Liver (tissue), 9 donors: ENCODE measurements around the gene AP4E1. TPM values are rescaled to one million over a fixed set of nuclear protein-coding genes. Genes with fewer than 3 reads are reported as not detected.

ENCODE experiments used
- DNase-seq: peaks from one replicate; pipeline ENCODE4 v3.0.0-alpha.2; 2017; ENCODE audit warnings: low spot score
- H3K27ac ChIP-seq, 2 donors: one replicate each; pipeline ENCODE4 v1.7.0; 2013; ENCODE audit warnings: inconsistent platforms in 2 of 2, low read length in 2 of 2, control low read depth in 1 of 2, low read depth in 1 of 2, mild to moderate bottlenecking in 1 of 2
- H3K27me3 ChIP-seq, 4 donors: one replicate each; pipeline versions ENCODE4 v1.6.1 to v1.7.0; 2013; ENCODE audit warnings: low read length in 3 of 4, inconsistent platforms in 1 of 4, mild to moderate bottlenecking in 1 of 4, moderate library complexity in 1 of 4; ENCODE audit not compliant: control insufficient read depth in 4 of 4, insufficient read depth in 4 of 4
- H3K36me3 ChIP-seq, 4 donors: one replicate each; pipeline versions ENCODE4 v1.6.1 to v1.7.0; 2013; ENCODE audit warnings: low read length in 3 of 4, mild to moderate bottlenecking in 3 of 4, low read depth in 1 of 4, moderate library complexity in 1 of 4; ENCODE audit not compliant: control insufficient read depth in 4 of 4, insufficient read depth in 3 of 4
- H3K4me1 ChIP-seq, 4 donors: one replicate each; pipeline versions ENCODE4 v1.6.1 to v1.7.0; 2013; ENCODE audit warnings: low read length in 3 of 4, mild to moderate bottlenecking in 3 of 4, moderate library complexity in 1 of 4; ENCODE audit not compliant: control insufficient read depth in 4 of 4, insufficient read depth in 4 of 4
- H3K4me3 ChIP-seq, 3 donors: one replicate each; pipeline versions ENCODE4 v1.6.1 to v1.7.0; 2013; ENCODE audit warnings: low read length in 3 of 3, control low read depth in 1 of 3, low read depth in 1 of 3, mild to moderate bottlenecking in 1 of 3
- H3K9ac ChIP-seq, 2 donors: one replicate each; pipeline ENCODE4 v1.7.0; 2013; ENCODE audit warnings: low read length in 2 of 2, mild to moderate bottlenecking in 2 of 2, moderate library complexity in 2 of 2, control low read depth in 1 of 2, low read depth in 1 of 2
- H3K9me3 ChIP-seq, 4 donors: one replicate each; pipeline versions ENCODE4 v1.6.1 to v1.7.0; 2013; ENCODE audit warnings: low read length in 3 of 4; ENCODE audit not compliant: control insufficient read depth in 4 of 4
- ATF3 ChIP-seq: IDR thresholded peaks from 2 replicates; pipeline ENCODE4 v1.6.1; 2016; ENCODE audit warnings: antibody characterized with exemption
- EGR1 ChIP-seq, 2 donors: IDR thresholded peaks; 2 replicates each; pipeline ENCODE4 v1.6.1; 2016 to 2018; ENCODE audit warnings: antibody characterized with exemption in 2 of 2, low read depth in 2 of 2
- FOXA1 ChIP-seq: IDR thresholded peaks from 2 replicates; pipeline ENCODE4 v1.6.1; 2016; ENCODE audit warnings: antibody characterized with exemption
- FOXA2 ChIP-seq: IDR thresholded peaks from 2 replicates; pipeline ENCODE4 v1.6.1; 2016; ENCODE audit warnings: antibody characterized with exemption
- GABPA ChIP-seq, 2 donors: IDR thresholded peaks in 1 of 2; conservative IDR thresholded peaks in 1 of 2; 2 replicates each; pipeline ENCODE4 v1.6.1; 2016; ENCODE audit warnings: antibody characterized with exemption in 2 of 2, mild to moderate bottlenecking in 1 of 2, moderate library complexity in 1 of 2
- HNF4A ChIP-seq, 2 donors: conservative IDR thresholded peaks; 2 replicates each; pipeline ENCODE4 v1.6.1; 2016; ENCODE audit warnings: antibody characterized with exemption in 2 of 2, mild to moderate bottlenecking in 2 of 2
- HNF4G ChIP-seq: IDR thresholded peaks from 2 replicates; pipeline ENCODE4 v1.6.1; 2016; ENCODE audit warnings: antibody characterized with exemption
- JUND ChIP-seq, 2 donors: IDR thresholded peaks; 2 replicates each; pipeline ENCODE4 v1.6.1; 2016; ENCODE audit warnings: antibody characterized with exemption in 2 of 2
- MAX ChIP-seq: IDR thresholded peaks from 2 replicates; pipeline ENCODE4 v1.6.1; 2016; ENCODE audit warnings: antibody characterized with exemption
- NR2F2 ChIP-seq: IDR thresholded peaks from 2 replicates; pipeline ENCODE4 v1.6.1; 2016; ENCODE audit warnings: antibody characterized with exemption
- RAD21 ChIP-seq, 2 donors: IDR thresholded peaks; 2 replicates each; pipeline ENCODE4 v1.6.1; 2016; ENCODE audit warnings: antibody characterized with exemption in 2 of 2, mild to moderate bottlenecking in 2 of 2
- REST ChIP-seq: IDR thresholded peaks from 2 replicates; pipeline ENCODE4 v1.6.1; 2016; ENCODE audit warnings: antibody characterized with exemption, mild to moderate bottlenecking
- RXRA ChIP-seq, 2 donors: IDR thresholded peaks; 2 replicates each; pipeline ENCODE4 v1.6.1; 2017 to 2018; ENCODE audit warnings: antibody characterized with exemption in 2 of 2, mild to moderate bottlenecking in 1 of 2
- SP1 ChIP-seq: IDR thresholded peaks from 2 replicates; pipeline ENCODE4 v1.6.1; 2018; ENCODE audit warnings: antibody characterized with exemption, mild to moderate bottlenecking
- TAF1 ChIP-seq: conservative IDR thresholded peaks from 2 replicates; pipeline ENCODE4 v1.6.1; 2016; ENCODE audit warnings: antibody characterized with exemption, mild to moderate bottlenecking
- YY1 ChIP-seq: IDR thresholded peaks from 2 replicates; pipeline ENCODE4 v1.6.1; 2016; ENCODE audit warnings: antibody characterized with exemption, mild to moderate bottlenecking
- ZBTB33 ChIP-seq: IDR thresholded peaks from 2 replicates; pipeline ENCODE4 v1.6.1; 2016; ENCODE audit warnings: antibody characterized with exemption
- WGBS: extraction: QIAGEN DNeasy Blood & Tissue Kit; methylation state at CpG from one replicate; pipeline ENCODE4 v1.1.7; 2013; 5-methylcytosine and 5-hydroxymethylcytosine counted together
- polyA plus RNA-seq, 2 donors: library from polyadenylated mRNA; stranded (reverse) in 1 of 2; unstranded in 1 of 2; fragments of 200-250 nt in 1 of 2; fragments of >200 nt in 1 of 2; fragmentation: Nextera tagmentation in 1 of 2; extraction: Ambion mirVana in 1 of 2; gene quantifications; one replicate each; pipeline versions ENCODE4 v1.2.1 to v1.2.3, GENCODE V29; 2013 to 2015
- total RNA-seq, 2 donors: library from RNA; depleted of rRNA; stranded (reverse); fragments of >200 nt; gene quantifications; one replicate each; pipeline ENCODE4 v1.2.3, GENCODE V29; 2014
- TF ChIP-seq, protein P1 (sequence below): fragments of 150-350 bp; IDR thresholded peaks from 2 replicates; pipeline ENCODE4 v1.5.1; 2017; ENCODE audit warnings: improper control_type of control experiment, low read depth, low read length; ENCODE audit not compliant: missing input control
- donor health status: healthy.
- donor health status: healthy.
- donor health status: healthy.
- donor health status: healthy.
- donor health status: healthy.

Gene AP4E1
- total and polyA plus RNA-seq, 4 donors = 1.3 to 10.2 (median 4.6) TPM

DNA sequence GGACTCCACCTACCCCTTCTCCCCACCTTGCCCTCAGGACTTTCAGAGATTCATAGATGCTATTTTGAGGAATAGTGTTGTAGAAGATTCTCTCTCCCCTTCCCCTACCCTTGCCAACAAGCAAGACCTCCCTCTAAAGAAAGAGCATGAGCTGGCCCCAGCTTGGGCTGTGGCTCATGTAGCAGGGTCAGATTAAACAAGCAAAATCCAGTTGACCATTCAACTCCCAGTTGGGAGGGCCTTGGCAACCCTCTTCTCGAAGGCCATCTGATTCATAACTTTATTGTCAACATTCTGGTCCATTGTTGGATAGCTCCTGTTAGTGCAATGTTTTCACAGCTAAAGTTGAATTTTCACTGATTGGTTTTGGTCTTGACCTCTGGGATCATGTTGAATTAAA is 145.1 kb downstream of the AP4E1 start:
- Histone ChIP-seq H3K27me3 (no peaks in the 10 kb centered on the region), H3K4me1 (no peaks in the 10 kb centered on the region), H3K36me3 (no peaks in the 10 kb centered on the region), H3K9me3 (no peaks in the 10 kb centered on the region), H3K27ac (no peak overlapping the region), H3K9ac (no peak overlapping the region), H3K4me3 (no peak overlapping the region)
- WGBS = 92% methylated on average over 1 of the region's 1 CpG
- TF ChIP-seq NR2F2 = no peak
- no peak for TF ChIP-seq RXRA (IDR thresholded peaks at IDR 0.05)
- no peak for TF ChIP-seq RAD21 (IDR thresholded peaks at IDR 0.05)
- TF ChIP-seq, protein P1, sequence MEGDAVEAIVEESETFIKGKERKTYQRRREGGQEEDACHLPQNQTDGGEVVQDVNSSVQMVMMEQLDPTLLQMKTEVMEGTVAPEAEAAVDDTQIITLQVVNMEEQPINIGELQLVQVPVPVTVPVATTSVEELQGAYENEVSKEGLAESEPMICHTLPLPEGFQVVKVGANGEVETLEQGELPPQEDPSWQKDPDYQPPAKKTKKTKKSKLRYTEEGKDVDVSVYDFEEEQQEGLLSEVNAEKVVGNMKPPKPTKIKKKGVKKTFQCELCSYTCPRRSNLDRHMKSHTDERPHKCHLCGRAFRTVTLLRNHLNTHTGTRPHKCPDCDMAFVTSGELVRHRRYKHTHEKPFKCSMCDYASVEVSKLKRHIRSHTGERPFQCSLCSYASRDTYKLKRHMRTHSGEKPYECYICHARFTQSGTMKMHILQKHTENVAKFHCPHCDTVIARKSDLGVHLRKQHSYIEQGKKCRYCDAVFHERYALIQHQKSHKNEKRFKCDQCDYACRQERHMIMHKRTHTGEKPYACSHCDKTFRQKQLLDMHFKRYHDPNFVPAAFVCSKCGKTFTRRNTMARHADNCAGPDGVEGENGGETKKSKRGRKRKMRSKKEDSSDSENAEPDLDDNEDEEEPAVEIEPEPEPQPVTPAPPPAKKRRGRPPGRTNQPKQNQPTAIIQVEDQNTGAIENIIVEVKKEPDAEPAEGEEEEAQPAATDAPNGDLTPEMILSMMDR = no peak
- no peak for TF ChIP-seq HNF4A (conservative IDR thresholded peaks at IDR 0.05)
- no peak for TF ChIP-seq GABPA (IDR thresholded peaks at IDR 0.05 in 1 of 2, conservative IDR thresholded peaks at IDR 0.05 in 1 of 2)
- TF ChIP-seq SP1 = no peak
- TF ChIP-seq FOXA1 = no peak
- no peak for TF ChIP-seq FOXA2
- no peak for TF ChIP-seq JUND (IDR thresholded peaks at IDR 0.05)
- no peak for TF ChIP-seq HNF4G
- no peak for TF ChIP-seq MAX
- no peak for TF ChIP-seq ATF3
- TF ChIP-seq REST = no peak
- no peak for TF ChIP-seq EGR1 (IDR thresholded peaks at IDR 0.05; ENCODE audit: low read depth in 2 of 2)
- no peak for TF ChIP-seq TAF1
- TF ChIP-seq ZBTB33 = no peak
- TF ChIP-seq YY1 = no peak
- no peak for DNase-seq
